ENCODE results near the gene ADCY9.
A peak's percentile ranks its signal among the peaks of the same experiment; 100 is the strongest.

ADCY9 gene

GRCh38 chr16:4055748-4056147 is 60.5 kb downstream of the ADCY9 start:
- Mint-ChIP-seq H3K27ac (no peak overlapping the region), H3K9me3 (peaks cover 25% of the 10 kb centered on the region), H3K36me3 (ENCODE audit: low read depth) (peaks cover 17% of the 10 kb centered on the region), H3K4me1 (peaks cover 43% of the 10 kb centered on the region), H3K4me3 (no peak overlapping the region), H3K27me3 (ENCODE audit: low read depth, poor library complexity) (peaks cover 8% of the 10 kb centered on the region)
- DNase-seq = no peak
- no peak for TF ChIP-seq CTCF (IDR thresholded peaks at IDR 0.05)

- DNase-seq = no peak
- Mint-ChIP-seq H3K4me1 (peaks cover 38% of the 10 kb centered on the region), H3K27ac (peak overlapping the region; percentile 20), H3K9me3 (peaks cover 1% of the 10 kb centered on the region), H3K27me3 (ENCODE audit: low read depth, poor library complexity) (peaks cover 12% of the 10 kb centered on the region), H3K36me3 (ENCODE audit: low read depth) (no peaks in the 10 kb centered on the region), H3K4me3 (no peak overlapping the region)
- TF ChIP-seq CTCF (IDR thresholded peaks at IDR 0.05) = no peak
Observed at GRCh38 chr16:4053301-4053845, 62.9 kb downstream of the ADCY9 start.

GRCh38 chr16:4052801-4053293 is 63.4 kb downstream of the ADCY9 start:
- Mint-ChIP-seq H3K27ac (peak overlapping the region; percentile 20), H3K9me3 (no peaks in the 10 kb centered on the region), H3K4me1 (peaks cover 36% of the 10 kb centered on the region), H3K36me3 (ENCODE audit: low read depth) (no peaks in the 10 kb centered on the region), H3K4me3 (no peak overlapping the region), H3K27me3 (ENCODE audit: low read depth, poor library complexity) (peaks cover 14% of the 10 kb centered on the region)
- TF ChIP-seq CTCF (IDR thresholded peaks at IDR 0.05) = no peak
- no peak for DNase-seq

GRCh38 chr16:4052096-4052495 is 64.1 kb downstream of the ADCY9 start:
- DNase-seq = no peak
- Mint-ChIP-seq H3K4me1 (peaks cover 30% of the 10 kb centered on the region), H3K36me3 (ENCODE audit: low read depth) (no peaks in the 10 kb centered on the region), H3K27me3 (ENCODE audit: low read depth, poor library complexity) (peaks cover 14% of the 10 kb centered on the region), H3K4me3 (no peak overlapping the region), H3K9me3 (no peaks in the 10 kb centered on the region), H3K27ac (no peak overlapping the region)
- TF ChIP-seq CTCF (IDR thresholded peaks at IDR 0.05) = no peak

GRCh38 chr16:4051591-4051990 is 64.7 kb downstream of the ADCY9 start:
- DNase-seq = no peak
- no peak for TF ChIP-seq CTCF (IDR thresholded peaks at IDR 0.05)
- Mint-ChIP-seq H3K9me3 (no peaks in the 10 kb centered on the region), H3K27me3 (ENCODE audit: low read depth, poor library complexity) (peaks cover 14% of the 10 kb centered on the region), H3K27ac (no peak overlapping the region), H3K4me3 (no peak overlapping the region), H3K36me3 (ENCODE audit: low read depth) (no peaks in the 10 kb centered on the region), H3K4me1 (peaks cover 30% of the 10 kb centered on the region)

- DNase-seq = no peak
- TF ChIP-seq CTCF (IDR thresholded peaks at IDR 0.05) = no peak
- peaks cover 3% of the 10 kb centered on the region for H3K9me3 Mint-ChIP-seq
- no peak overlapping the region for H3K4me3 Mint-ChIP-seq
- peaks cover 21% of the 10 kb centered on the region for H3K27me3 Mint-ChIP-seq (ENCODE audit: low read depth, poor library complexity)
- H3K36me3 Mint-ChIP-seq (ENCODE audit: low read depth) = no peaks in the 10 kb centered on the region
- H3K27ac Mint-ChIP-seq = no peak overlapping the region
- peaks cover 36% of the 10 kb centered on the region for H3K4me1 Mint-ChIP-seq
Observed at GRCh38 chr16:4049031-4049430, 67.2 kb downstream of the ADCY9 start.
